ENCODE results near the gene SORD. TPM values are rescaled to one million over a fixed set of nuclear protein-coding genes. Genes with fewer than 3 reads are reported as not detected.
"Not testable (repeated sequence)": the region's sequence is repeated elsewhere in the genome, so short reads cannot be mapped to it uniquely, and the experiment has no call there.

Gene SORD
- total and polyA plus RNA-seq, 2 donors (not counting 3 experiments of a cell fraction or from before 2014, with no cell fraction given): 16.6 to 31.8 TPM

DNA sequence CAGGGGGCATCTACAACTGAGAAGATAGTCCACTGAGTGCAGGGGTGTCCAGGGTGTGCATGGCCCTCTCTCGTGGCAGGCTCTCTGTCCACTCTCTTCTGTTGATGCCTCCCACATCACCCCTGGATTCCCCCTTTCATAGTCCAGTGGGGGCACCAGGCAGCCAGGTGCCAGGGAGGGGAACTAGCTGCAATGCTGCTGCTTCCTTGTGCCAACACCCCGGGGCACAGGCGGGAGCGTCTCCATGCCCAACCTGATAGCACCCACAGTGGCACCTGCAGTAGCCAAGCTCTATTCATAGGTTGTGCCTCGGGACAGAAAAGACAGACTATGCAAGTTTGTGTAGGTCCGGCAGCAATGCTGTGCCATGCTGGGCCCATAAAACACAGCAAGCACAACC, 79.2 kb downstream of the SORD start:
- intact Hi-C loops (cut with micrococcal nuclease) (no loop called here), dilution Hi-C loops (cut with MboI; ENCODE audit: extremely low pct_ligation_motif_present, low sequenced_read_pairs) (no loop called here)
- CTCF ChIA-PET: no interaction called here

DNA sequence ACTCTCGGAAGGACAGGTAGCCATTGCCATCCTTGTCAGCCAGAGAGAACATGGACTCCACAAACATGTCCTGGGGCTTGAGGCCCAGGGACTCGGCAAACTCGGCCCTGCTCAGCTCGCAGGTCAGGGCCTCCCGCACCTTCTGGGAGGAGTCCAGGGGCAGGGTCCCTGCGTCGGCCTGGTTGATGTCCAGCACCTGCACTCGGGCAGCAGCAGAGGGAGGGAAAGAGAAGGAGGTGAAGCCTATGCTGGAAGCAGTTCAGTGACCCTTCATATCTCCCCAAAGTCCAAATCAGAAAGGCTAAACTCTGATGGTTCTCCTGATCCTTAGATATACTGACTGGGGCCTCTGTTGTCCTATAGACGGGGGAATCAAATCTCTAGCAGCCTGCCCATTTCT, 81.2 kb downstream of the SORD start:
- H4K20me1 ChIP-seq (replicated peaks; ENCODE audit: control insufficient read depth, extremely low read depth, insufficient read depth, low read length); DNase-seq (ENCODE audit: low read depth, low spot score); intact Hi-C loops (cut with micrococcal nuclease); BruUV-seq (replicated peaks); H3K9me3 ChIP-seq (replicated peaks; ENCODE audit: control insufficient read depth, insufficient read depth, low read length); CTCF ChIA-PET; POLR2A ChIA-PET; H3K9me1 ChIP-seq (replicated peaks; ENCODE audit: control insufficient read depth, extremely low read depth, insufficient read depth, low read length); H3K9ac ChIP-seq (replicated peaks; ENCODE audit: extremely low read depth, insufficient read depth, low read length); H2AFZ ChIP-seq (ENCODE audit: low read depth, low read length); H3K4me1 ChIP-seq (ENCODE audit: control insufficient read depth, extremely low read depth, insufficient read depth, low read length); H3K27ac ChIP-seq (ENCODE audit: insufficient read depth, low read depth, low read length); H3K4me3 ChIP-seq (replicated peaks in 1 of 3; ENCODE audit: insufficient read depth in 1 of 3, low read depth in 1 of 3, low read length in 3 of 3); dilution Hi-C loops (cut with MboI; ENCODE audit: extremely low pct_ligation_motif_present, low sequenced_read_pairs); H3K79me2 ChIP-seq (ENCODE audit: control insufficient read depth, insufficient read depth, low read length); H3K36me3 ChIP-seq (ENCODE audit: control insufficient read depth in 2 of 2, extremely low read depth in 1 of 2, insufficient read depth in 2 of 2, low read length in 2 of 2); H3K4me2 ChIP-seq (ENCODE audit: insufficient read depth, low read length): not testable (repeated sequence)
- peaks cover 3 to 23% of the 10 kb centered on the region in 2 experiments for H3K27me3 ChIP-seq (ENCODE audit: control insufficient read depth in 2 of 2, insufficient read depth in 2 of 2, low read length in 2 of 2)
- FAIRE-seq: peak; percentile 28

More for the DNA sequence above, 79.2 kb downstream of the SORD start:
- DNase-seq (ENCODE audit: low read depth, low spot score) (no peak), FAIRE-seq (no peak)
- peaks cover 0 to 17% of the 10 kb centered on the region in 2 experiments for H3K27me3 ChIP-seq (ENCODE audit: control insufficient read depth in 2 of 2, insufficient read depth in 2 of 2, low read length in 2 of 2)
- POLR2A ChIA-PET: no interaction called here
- H3K4me2 ChIP-seq (ENCODE audit: insufficient read depth, low read length): no peak overlapping the region
- H3K9me1 ChIP-seq (replicated peaks; ENCODE audit: control insufficient read depth, extremely low read depth, insufficient read depth, low read length): no peaks in the 10 kb centered on the region
- no peaks in the 10 kb centered on the region for H3K9me3 ChIP-seq (replicated peaks; ENCODE audit: control insufficient read depth, insufficient read depth, low read length)
- no peaks in the 10 kb centered on the region for H3K4me1 ChIP-seq (ENCODE audit: control insufficient read depth, extremely low read depth, insufficient read depth, low read length)
- no peak overlapping the region for H3K4me3 ChIP-seq (replicated peaks in 1 of 3; ENCODE audit: insufficient read depth in 1 of 3, low read depth in 1 of 3, low read length in 3 of 3)
- no peaks in the 10 kb centered on the region for H4K20me1 ChIP-seq (replicated peaks; ENCODE audit: control insufficient read depth, extremely low read depth, insufficient read depth, low read length)
- no peak overlapping the region for H3K9ac ChIP-seq (replicated peaks; ENCODE audit: extremely low read depth, insufficient read depth, low read length)
- H2AFZ ChIP-seq (ENCODE audit: low read depth, low read length): no peak overlapping the region
- TF ChIP-seq, protein P1, sequence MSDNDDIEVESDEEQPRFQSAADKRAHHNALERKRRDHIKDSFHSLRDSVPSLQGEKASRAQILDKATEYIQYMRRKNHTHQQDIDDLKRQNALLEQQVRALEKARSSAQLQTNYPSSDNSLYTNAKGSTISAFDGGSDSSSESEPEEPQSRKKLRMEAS (IDR thresholded peaks at IDR 0.05; ENCODE audit: insufficient read depth, insufficient read length): no peak
- TF ChIP-seq MYC (IDR thresholded peaks at IDR 0.05; ENCODE audit: low read depth, low read length): no peak
- TF ChIP-seq JUN (IDR thresholded peaks at IDR 0.05; ENCODE audit: borderline replicate concordance, insufficient read depth, insufficient read length, low read depth): no peak
- TF ChIP-seq, protein P2, sequence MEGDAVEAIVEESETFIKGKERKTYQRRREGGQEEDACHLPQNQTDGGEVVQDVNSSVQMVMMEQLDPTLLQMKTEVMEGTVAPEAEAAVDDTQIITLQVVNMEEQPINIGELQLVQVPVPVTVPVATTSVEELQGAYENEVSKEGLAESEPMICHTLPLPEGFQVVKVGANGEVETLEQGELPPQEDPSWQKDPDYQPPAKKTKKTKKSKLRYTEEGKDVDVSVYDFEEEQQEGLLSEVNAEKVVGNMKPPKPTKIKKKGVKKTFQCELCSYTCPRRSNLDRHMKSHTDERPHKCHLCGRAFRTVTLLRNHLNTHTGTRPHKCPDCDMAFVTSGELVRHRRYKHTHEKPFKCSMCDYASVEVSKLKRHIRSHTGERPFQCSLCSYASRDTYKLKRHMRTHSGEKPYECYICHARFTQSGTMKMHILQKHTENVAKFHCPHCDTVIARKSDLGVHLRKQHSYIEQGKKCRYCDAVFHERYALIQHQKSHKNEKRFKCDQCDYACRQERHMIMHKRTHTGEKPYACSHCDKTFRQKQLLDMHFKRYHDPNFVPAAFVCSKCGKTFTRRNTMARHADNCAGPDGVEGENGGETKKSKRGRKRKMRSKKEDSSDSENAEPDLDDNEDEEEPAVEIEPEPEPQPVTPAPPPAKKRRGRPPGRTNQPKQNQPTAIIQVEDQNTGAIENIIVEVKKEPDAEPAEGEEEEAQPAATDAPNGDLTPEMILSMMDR (IDR thresholded peaks at IDR 0.05; ENCODE audit: extremely low read depth in 1 of 2, insufficient read depth in 1 of 2, low read depth in 1 of 2, low read length in 2 of 2): no peak
- TF ChIP-seq POLR2AphosphoS5 (IDR thresholded peaks at IDR 0.05; ENCODE audit: insufficient read depth, low read depth, low read length): no peak
- TF ChIP-seq GATA2 (IDR thresholded peaks at IDR 0.05; ENCODE audit: insufficient read depth, insufficient read length, low read depth, low read length): no peak
- no peak for TF ChIP-seq POLR2A (IDR thresholded peaks at IDR 0.05; ENCODE audit: low read depth, low read length)
- TF ChIP-seq EZH2 (IDR thresholded peaks at IDR 0.05; ENCODE audit: borderline replicate concordance, low read depth, low read length, severe bottlenecking): no peak
- no peak for TF ChIP-seq FOS (IDR thresholded peaks at IDR 0.05; ENCODE audit: borderline replicate concordance, insufficient read depth, low read length)
- H3K36me3 ChIP-seq (ENCODE audit: control insufficient read depth in 2 of 2, extremely low read depth in 1 of 2, insufficient read depth in 2 of 2, low read length in 2 of 2): no peaks in the 10 kb centered on the region
- no peaks in the 10 kb centered on the region for H3K79me2 ChIP-seq (ENCODE audit: control insufficient read depth, insufficient read depth, low read length)
- no TSS peak for BruUV-seq (replicated peaks)
- no peak overlapping the region for H3K27ac ChIP-seq (ENCODE audit: insufficient read depth, low read depth, low read length)

Measured in endothelial cell of umbilical vein (primary cell).